DMS153 (cell line): ENCODE results near the gene LRCH1.

Experiments
- DNase-seq: peaks from one replicate; lab custom pipeline; 2025; lab: John Stamatoyannopoulos, UW

LRCH1 gene

GRCh38 chr13:46712524-46712923, 159.6 kb downstream of the LRCH1 start:
- DNase-seq: peak; percentile 1

- no peak for DNase-seq
Measured at GRCh38 chr13:46715363-46715762, 162.4 kb downstream of the LRCH1 start.

- DNase-seq: no peak
Measured at GRCh38 chr13:46716821-46717220, 163.9 kb downstream of the LRCH1 start.

- no peak for DNase-seq
Measured at GRCh38 chr13:46717275-46717674, 164.3 kb downstream of the LRCH1 start.

GRCh38 chr13:46717856-46718255, 164.9 kb downstream of the LRCH1 start:
- DNase-seq: no peak

GRCh38 chr13:46720189-46720588, 167.2 kb downstream of the LRCH1 start:
- no peak for DNase-seq

- DNase-seq: no peak
Measured at GRCh38 chr13:46721054-46721453, 168.1 kb downstream of the LRCH1 start.

GRCh38 chr13:46726347-46726746, 173.4 kb downstream of the LRCH1 start:
- DNase-seq: no peak

- no peak for DNase-seq
Measured at GRCh38 chr13:46728777-46729176, 175.8 kb downstream of the LRCH1 start.

GRCh38 chr13:46731535-46731934, 178.6 kb downstream of the LRCH1 start:
- DNase-seq: no peak

- DNase-seq: no peak
Measured at GRCh38 chr13:46735425-46735824, 182.5 kb downstream of the LRCH1 start.

- DNase-seq: no peak
Measured at GRCh38 chr13:46736541-46737310, 183.8 kb downstream of the LRCH1 start.

GRCh38 chr13:46738055-46738454, 185.1 kb downstream of the LRCH1 start:
- DNase-seq: no peak

- no peak for DNase-seq
Measured at GRCh38 chr13:46738766-46739165, 185.8 kb downstream of the LRCH1 start.

- no peak for DNase-seq
Measured at GRCh38 chr13:46739447-46740098, 186.6 kb downstream of the LRCH1 start.

- DNase-seq: no peak
Measured at GRCh38 chr13:46743191-46743590, 190.2 kb downstream of the LRCH1 start.

GRCh38 chr13:46745062-46745461, 192.1 kb downstream of the LRCH1 start:
- no peak for DNase-seq

- no peak for DNase-seq
Measured at GRCh38 chr13:46745706-46746105, 192.7 kb downstream of the LRCH1 start.

GRCh38 chr13:46747031-46747820, 194.3 kb downstream of the LRCH1 start:
- no peak for DNase-seq

GRCh38 chr13:46748300-46748699, 195.3 kb downstream of the LRCH1 start:
- DNase-seq: no peak

GRCh38 chr13:46749951-46750350, 197.0 kb downstream of the LRCH1 start:
- no peak for DNase-seq

- no peak for DNase-seq
Measured at GRCh38 chr13:46751811-46752635, 199.1 kb downstream of the LRCH1 start.
